ENCODE measurements around the gene PRSS16. TPM values are rescaled to one million over a fixed set of nuclear protein-coding genes. Genes with fewer than 3 reads are reported as not detected.

Gene PRSS16
- total and polyA plus RNA-seq, 9 of the 15 experiments (the other 6 are each of a cell fraction or from before 2014, with no cell fraction given), result 4.5 to 21.3 (median 12.1) TPM

DNA sequence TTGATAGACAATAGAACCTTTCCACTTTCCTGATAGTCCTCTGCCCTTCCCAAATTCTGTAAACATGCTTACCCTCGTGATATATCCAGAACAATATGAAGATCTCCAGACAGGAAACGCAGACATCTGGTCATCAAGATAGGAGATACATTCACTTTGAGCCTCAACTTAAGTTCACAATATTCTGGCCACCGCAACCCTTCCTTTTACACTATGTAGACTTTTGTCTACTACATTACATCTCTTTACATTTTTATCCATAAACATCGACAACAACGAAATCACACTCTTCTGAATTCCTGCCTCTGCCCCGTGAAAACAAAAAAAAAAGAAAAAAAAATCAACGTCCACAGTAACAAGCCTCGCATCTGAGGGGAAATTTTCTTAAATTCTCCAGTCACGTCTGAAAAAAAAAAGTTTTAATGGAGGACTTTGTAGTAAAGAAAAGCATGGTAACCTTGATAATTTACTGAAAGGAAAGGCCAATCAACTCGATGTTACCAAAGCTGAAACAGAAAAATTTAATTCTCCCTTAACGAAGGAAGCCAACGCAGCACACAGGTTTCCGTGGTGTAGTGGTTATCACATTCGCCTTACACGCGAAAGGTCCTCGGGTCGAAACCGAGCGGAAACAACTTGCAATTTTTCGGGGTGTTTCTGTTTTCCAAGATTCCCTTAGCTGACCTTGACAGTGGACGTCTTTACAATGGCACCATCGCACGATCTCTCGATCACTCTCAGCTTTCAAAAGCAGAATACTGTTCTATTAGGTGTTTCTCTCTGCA lies 42.8 kb downstream of the PRSS16 start (continued):
- TF ChIP-seq, protein P1, sequence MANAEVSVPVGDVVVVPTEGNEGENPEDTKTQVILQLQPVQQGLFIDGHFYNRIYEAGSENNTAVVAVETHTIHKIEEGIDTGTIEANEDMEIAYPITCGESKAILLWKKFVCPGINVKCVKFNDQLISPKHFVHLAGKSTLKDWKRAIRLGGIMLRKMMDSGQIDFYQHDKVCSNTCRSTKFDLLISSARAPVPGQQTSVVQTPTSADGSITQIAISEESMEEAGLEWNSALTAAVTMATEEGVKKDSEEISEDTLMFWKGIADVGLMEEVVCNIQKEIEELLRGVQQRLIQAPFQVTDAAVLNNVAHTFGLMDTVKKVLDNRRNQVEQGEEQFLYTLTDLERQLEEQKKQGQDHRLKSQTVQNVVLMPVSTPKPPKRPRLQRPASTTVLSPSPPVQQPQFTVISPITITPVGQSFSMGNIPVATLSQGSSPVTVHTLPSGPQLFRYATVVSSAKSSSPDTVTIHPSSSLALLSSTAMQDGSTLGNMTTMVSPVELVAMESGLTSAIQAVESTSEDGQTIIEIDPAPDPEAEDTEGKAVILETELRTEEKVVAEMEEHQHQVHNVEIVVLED (CRISPR knock-in tag; IDR thresholded peaks at IDR 0.05), result no peak
- TF ChIP-seq RBM25 (IDR thresholded peaks at IDR 0.05; ENCODE audit: low read depth, low read length, severe bottlenecking) (no peak), ZNF75A (CRISPR knock-in tag; IDR thresholded peaks at IDR 0.05) (0 out of 2 replicates have a peak, but pooled peaks have one; percentile 19), RBM39 (optimal IDR thresholded peaks at IDR 0.05; ENCODE audit: low read depth, low read length) (peak; percentile 65), FOXM1 (IDR thresholded peaks at IDR 0.05; ENCODE audit: low read depth) (peak; percentile 63), FOXM1 (CRISPR knock-in tag; IDR thresholded peaks at IDR 0.05; ENCODE audit: low read depth) (no peak), EP400 (IDR thresholded peaks at IDR 0.05) (peak; percentile 57; the same call in 1 of the 2 replicates), NONO (IDR thresholded peaks at IDR 0.05; ENCODE audit: low read depth in 2 of 2, low read length in 1 of 2) (no peak; a peak in 1 of 4 replicates), HDAC3 (IDR thresholded peaks at IDR 0.05; ENCODE audit: borderline replicate concordance, partially characterized antibody) (peak; percentile 52), NRF1 (conservative IDR thresholded peaks at IDR 0.05 in 1 of 2, IDR thresholded peaks at IDR 0.05 in 1 of 2) (peak in 1 of 2 experiments; percentile 12; a peak in 2 of 4 replicates), ZNF347 (CRISPR knock-in tag; IDR thresholded peaks at IDR 0.05; ENCODE audit: low read depth) (no peak), NBN (IDR thresholded peaks at IDR 0.05; ENCODE audit: low read depth) (peak; percentile 78), TARDBP (IDR thresholded peaks at IDR 0.05) (peak; percentile 38; the same call in 1 of the 2 replicates), JUND (IDR thresholded peaks at IDR 0.05; ENCODE audit: borderline replicate concordance, low read depth, low read length) (peak; percentile 49; the same call in 1 of the 2 replicates), JUND (tag; IDR thresholded peaks at IDR 0.05; ENCODE audit: borderline replicate concordance, low read depth, low read length) (no peak; the same call in 2 of the 3 replicates), HMG20A (CRISPR knock-in tag; conservative IDR thresholded peaks at IDR 0.05) (no peak), HCFC1 (IDR thresholded peaks at IDR 0.05; ENCODE audit: low read depth, low read length) (peak; percentile 57; the same call in 1 of the 2 replicates), SPI1 (IDR thresholded peaks at IDR 0.05; ENCODE audit: borderline replicate concordance, low read depth, low read length) (no peak)
- TF ChIP-seq, protein P2, sequence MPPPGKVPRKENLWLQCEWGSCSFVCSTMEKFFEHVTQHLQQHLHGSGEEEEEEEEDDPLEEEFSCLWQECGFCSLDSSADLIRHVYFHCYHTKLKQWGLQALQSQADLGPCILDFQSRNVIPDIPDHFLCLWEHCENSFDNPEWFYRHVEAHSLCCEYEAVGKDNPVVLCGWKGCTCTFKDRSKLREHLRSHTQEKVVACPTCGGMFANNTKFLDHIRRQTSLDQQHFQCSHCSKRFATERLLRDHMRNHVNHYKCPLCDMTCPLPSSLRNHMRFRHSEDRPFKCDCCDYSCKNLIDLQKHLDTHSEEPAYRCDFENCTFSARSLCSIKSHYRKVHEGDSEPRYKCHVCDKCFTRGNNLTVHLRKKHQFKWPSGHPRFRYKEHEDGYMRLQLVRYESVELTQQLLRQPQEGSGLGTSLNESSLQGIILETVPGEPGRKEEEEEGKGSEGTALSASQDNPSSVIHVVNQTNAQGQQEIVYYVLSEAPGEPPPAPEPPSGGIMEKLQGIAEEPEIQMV (tag; conservative IDR thresholded peaks at IDR 0.05; ENCODE audit: low read depth), result no peak
- TF ChIP-seq, protein P3, sequence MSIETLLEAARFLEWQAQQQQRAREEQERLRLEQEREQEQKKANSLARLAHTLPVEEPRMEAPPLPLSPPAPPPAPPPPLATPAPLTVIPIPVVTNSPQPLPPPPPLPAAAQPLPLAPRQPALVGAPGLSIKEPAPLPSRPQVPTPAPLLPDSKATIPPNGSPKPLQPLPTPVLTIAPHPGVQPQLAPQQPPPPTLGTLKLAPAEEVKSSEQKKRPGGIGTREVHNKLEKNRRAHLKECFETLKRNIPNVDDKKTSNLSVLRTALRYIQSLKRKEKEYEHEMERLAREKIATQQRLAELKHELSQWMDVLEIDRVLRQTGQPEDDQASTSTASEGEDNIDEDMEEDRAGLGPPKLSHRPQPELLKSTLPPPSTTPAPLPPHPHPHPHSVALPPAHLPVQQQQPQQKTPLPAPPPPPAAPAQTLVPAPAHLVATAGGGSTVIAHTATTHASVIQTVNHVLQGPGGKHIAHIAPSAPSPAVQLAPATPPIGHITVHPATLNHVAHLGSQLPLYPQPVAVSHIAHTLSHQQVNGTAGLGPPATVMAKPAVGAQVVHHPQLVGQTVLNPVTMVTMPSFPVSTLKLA (conservative IDR thresholded peaks at IDR 0.05), result peak in 1 of 2 experiments; percentile 53; a peak in 1 of 4 replicates
- TF ChIP-seq, protein P4, sequence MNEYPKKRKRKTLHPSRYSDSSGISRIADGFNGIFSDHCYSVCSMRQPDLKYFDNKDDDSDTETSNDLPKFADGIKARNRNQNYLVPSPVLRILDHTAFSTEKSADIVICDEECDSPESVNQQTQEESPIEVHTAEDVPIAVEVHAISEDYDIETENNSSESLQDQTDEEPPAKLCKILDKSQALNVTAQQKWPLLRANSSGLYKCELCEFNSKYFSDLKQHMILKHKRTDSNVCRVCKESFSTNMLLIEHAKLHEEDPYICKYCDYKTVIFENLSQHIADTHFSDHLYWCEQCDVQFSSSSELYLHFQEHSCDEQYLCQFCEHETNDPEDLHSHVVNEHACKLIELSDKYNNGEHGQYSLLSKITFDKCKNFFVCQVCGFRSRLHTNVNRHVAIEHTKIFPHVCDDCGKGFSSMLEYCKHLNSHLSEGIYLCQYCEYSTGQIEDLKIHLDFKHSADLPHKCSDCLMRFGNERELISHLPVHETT (CRISPR knock-in tag; conservative IDR thresholded peaks at IDR 0.05 in 1 of 2, IDR thresholded peaks at IDR 0.05 in 1 of 2), result 0 out of 4 replicates have a peak, but pooled peaks of 1 of the 2 experiments have one; percentile 16

All from K562 (cell line).